CD4-positive, alpha-beta T cell treated with Interleukin-12 subunit alpha and Interleukin-12 subunit beta, for 1 hour (primary cell): ENCODE data around the gene SCRT2.

ENCODE experiments used
- DNase-seq: peaks from one replicate; pipeline ENCODE4 v3.0.0-alpha.2; 2020

SCRT2 gene

GRCh38 chr20:669573-669972 is 6.0 kb downstream of the SCRT2 start:
- DNase-seq, result no peak

DNA sequence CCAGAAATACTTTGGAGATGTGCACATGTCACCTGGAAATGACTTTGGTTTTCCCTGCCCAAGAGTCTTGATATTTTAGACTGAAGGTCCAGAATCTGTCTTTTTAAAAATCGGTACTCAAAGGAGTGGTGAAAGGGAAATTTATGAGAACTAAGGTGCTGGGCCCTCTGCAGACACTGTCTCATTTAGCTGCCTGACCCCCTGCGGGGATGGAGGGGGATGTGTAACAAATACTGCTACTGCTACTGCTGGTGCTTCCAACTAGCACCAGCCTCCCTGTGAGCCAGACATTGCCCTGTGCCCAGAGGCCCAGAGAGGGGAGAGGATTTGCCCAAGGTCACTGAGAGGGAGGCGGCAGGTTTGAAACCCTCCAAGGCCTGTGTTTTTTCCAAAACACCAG is 7.0 kb downstream of the SCRT2 start:
- no peak for DNase-seq

GRCh38 chr20:668050-668449 is 7.6 kb downstream of the SCRT2 start:
- no peak for DNase-seq

- peak; percentile 54 for DNase-seq
Measured at GRCh38 chr20:667351-668034, 8.1 kb downstream of the SCRT2 start.

DNA sequence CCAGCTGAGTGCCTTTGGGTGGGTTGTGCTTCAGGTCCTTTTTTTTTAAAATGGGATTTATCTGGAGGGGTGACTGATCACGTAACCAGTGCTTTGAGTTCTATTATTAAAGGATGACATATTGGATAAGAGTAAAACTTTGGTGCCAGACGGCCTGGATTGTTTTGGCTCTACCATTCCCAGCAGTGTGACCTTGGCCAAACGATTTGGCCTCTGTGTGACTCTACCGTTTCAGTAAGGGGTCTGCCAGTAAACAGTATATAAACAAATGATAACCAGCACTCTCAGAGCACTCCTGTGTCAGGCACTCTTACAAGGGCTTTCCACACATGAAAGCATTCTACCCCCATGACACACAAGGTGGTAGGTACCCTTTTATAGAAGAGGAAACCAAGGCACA is 8.7 kb downstream of the SCRT2 start:
- DNase-seq, result no peak

DNA sequence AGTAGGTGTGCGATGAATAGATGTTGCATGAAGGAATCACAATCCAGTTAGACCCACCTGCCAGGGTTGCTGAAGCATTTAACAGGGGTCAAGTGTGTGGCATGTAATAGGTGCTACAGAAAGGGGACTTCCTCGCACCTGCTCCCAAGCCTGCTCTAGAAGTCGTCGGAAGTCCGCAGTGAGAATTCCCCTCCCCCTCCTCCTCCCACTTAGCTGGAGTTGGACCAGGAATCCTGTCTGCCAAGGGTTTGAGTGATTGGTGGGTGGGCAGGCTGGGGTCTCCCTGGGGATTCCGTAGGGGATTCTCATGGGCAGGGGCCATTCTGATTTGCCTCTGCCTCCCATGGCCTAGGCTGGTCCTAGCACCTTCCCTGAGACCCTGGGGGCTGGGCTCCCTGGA is 10.3 kb downstream of the SCRT2 start:
- DNase-seq, result no peak

GRCh38 chr20:664576-664975 is 11.0 kb downstream of the SCRT2 start:
- no peak for DNase-seq

DNA sequence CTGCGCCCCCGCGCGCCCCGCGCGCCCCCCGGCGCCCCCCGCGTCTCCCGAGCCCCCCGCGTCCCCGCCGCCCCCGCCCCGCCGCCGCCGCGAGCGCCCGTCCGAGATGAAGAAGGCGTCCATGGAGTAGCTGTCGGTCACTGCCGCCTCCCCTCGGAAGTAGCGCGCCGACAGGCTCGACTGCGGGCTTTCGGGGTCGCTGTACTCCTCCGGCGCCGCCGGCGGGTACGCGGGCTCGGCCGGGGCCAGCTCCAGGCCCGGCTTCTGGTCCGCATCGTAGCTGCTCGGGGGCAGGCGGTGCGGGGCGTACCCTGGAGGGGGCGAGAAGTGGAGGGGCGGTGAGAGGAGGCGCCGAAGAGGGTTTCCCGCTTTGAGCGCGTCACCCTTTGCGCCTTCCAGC is 11.5 kb downstream of the SCRT2 start:
- no peak for DNase-seq

GRCh38 chr20:663315-664090 is 12.1 kb downstream of the SCRT2 start:
- DNase-seq, result no peak

DNA sequence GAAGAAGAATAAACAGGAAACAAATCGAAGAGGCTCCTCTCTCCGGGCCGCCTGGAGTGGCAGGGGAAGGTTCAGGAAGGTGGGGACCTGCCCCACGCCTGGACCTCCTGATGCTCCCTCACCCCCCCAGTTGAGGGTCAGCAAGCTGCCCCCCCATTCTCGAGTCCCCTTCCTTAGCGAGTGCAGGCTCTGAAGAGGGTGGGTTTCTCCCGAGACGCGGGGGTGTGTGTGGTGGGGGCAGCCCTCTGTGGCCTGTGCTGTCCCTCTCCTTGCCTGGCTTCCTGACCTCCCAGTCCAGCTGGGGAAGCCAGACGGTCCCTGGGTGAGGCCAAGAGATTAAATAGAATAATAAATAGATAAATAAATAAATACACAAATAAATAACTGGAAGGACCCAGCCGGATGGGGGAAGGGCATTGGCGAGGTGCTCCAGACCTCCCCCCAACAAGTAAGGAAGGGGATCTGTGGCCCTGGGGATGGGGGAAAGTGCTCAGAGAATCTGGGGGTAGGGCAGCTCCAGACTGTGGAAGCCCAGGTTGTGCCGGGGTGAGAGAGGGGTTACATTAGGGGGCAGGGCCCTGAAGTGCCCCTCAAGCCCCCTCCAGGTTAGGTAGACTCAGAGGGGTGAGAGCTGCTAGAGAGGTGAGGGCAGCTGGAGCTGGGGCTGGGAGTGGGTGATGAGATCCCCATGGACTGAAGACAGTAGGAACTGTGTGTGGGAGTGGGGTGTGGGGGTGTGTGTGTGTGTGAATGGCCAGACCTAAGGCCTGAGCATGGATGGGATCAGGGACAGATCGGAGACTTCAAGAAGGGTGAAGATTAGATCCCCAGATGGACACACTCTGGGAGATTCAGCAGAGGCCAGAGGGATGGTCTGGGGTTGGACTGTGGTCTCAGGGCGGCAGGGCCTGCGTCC is 13.1 kb downstream of the SCRT2 start:
- no peak for DNase-seq

- no peak for DNase-seq
Measured at GRCh38 chr20:661474-662270, 13.9 kb downstream of the SCRT2 start.

- DNase-seq, result no peak
Measured at GRCh38 chr20:658731-659291, 16.8 kb downstream of the SCRT2 start.

- DNase-seq, result no peak
Measured at GRCh38 chr20:658202-658601, 17.4 kb downstream of the SCRT2 start.

- no peak for DNase-seq
Measured at GRCh38 chr20:655726-656624, 19.6 kb downstream of the SCRT2 start.

DNA sequence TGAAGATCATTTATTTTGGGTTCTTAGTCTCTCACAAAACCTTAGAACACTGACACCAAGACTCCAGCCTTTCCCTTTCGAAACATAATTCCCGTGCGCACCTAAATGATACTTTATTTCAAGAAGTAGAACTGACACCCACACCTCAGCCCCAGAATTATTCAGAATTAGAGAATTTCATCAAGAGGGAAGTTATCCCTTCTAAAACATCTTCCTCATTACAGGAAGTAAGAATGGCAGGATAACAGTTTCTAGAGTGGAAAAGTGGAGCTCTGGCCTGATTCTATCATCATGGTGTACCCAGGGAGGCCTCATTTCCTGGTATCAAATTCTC is 21.2 kb downstream of the SCRT2 start:
- DNase-seq, result no peak

- peak; percentile 3 for DNase-seq
Measured at GRCh38 chr20:653590-654416, 21.8 kb downstream of the SCRT2 start.

DNA sequence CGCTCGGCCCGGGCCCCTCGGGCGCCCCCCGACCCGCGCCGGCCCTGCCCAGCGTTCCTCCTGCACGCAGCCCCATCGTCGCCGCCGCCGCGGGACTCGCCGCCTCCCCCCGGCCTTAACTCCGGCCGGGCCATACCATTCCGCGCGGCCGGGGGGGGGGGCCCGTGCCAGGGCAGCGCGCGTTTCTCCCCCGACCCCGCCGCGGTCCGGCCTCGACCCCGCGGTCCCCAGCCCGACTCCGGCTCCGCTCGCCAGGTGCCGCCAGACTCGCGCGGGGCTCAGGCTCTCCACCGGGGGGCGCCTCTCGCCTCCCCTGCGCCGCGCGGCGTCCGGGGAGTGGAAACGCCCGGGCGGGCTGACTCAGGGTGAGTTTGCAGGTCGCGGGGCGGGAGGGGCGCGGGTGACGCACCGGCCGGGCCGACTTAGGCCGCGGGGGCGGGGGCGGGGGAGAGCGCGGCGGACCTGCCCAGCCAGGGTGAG is 22.5 kb downstream of the SCRT2 start, which contains the start of gene SRXN1:
SRXN1 (minus strand) TSS at position 91 of the 480 bp plus-strand sequence; CDS start at position 76, 15 bp downstream.
- DNase-seq, result peak; percentile 85

GRCh38 chr20:652615-653109 is 22.9 kb downstream of the SCRT2 start:
- no peak for DNase-seq

GRCh38 chr20:651713-652614 is 23.6 kb downstream of the SCRT2 start:
- peak; percentile 13 for DNase-seq
